Right lobe of liver (tissue), 4 donors: ENCODE results near the gene GADL1.

Source experiments
- CTCF ChIP-seq, 4 donors: fragments of 200-600 bp in 3 of 4; fragments of 450-650 bp in 1 of 4; IDR thresholded peaks; one replicate each; pipeline versions ENCODE4 v1.5.1 to v1.8.0; 2016 to 2022; ENCODE audit warnings: antibody characterized with exemption in 4 of 4, mild to moderate bottlenecking in 2 of 4
- POLR2A ChIP-seq: fragments of 450-650 bp; IDR thresholded peaks from one replicate; pipeline ENCODE4 v1.6.1; 2017; ENCODE audit warnings: antibody characterized with exemption, mild to moderate bottlenecking
- donor health status: DM: no; HTN: no; CAD: no.
- donor health status: DM: no; HTN: no; CAD: no.
- donor health status: DM: no; HTN: yes; CAD: no.

GRCh38 chr3:30895329-30895728, 868 bp upstream of the GADL1 start:
- TF ChIP-seq POLR2A (no peak), CTCF (IDR thresholded peaks at IDR 0.05) (no peak)
